ENCODE data around the gene OR8J1.

DNA sequence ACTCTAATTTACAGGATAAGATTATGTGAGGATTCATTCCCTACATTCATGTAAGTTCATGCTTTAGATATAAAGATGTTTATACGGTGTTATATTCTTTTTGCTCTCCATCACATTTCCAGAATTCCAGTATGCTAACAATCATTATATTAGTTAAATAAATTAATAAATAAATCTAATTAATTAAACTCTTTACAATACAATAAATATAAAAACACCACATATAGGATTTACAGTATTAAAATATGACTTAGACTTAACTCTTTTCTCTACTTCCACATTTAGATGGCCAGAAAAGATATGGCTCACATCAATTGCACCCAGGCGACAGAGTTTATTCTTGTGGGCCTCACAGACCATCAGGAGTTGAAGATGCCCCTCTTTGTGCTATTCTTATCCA lies 21.2 kb downstream of the OR8J1 start, which contains the start of gene OR8U1:
- TF ChIP-seq, protein P1, sequence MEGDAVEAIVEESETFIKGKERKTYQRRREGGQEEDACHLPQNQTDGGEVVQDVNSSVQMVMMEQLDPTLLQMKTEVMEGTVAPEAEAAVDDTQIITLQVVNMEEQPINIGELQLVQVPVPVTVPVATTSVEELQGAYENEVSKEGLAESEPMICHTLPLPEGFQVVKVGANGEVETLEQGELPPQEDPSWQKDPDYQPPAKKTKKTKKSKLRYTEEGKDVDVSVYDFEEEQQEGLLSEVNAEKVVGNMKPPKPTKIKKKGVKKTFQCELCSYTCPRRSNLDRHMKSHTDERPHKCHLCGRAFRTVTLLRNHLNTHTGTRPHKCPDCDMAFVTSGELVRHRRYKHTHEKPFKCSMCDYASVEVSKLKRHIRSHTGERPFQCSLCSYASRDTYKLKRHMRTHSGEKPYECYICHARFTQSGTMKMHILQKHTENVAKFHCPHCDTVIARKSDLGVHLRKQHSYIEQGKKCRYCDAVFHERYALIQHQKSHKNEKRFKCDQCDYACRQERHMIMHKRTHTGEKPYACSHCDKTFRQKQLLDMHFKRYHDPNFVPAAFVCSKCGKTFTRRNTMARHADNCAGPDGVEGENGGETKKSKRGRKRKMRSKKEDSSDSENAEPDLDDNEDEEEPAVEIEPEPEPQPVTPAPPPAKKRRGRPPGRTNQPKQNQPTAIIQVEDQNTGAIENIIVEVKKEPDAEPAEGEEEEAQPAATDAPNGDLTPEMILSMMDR (IDR thresholded peaks at IDR 0.05; ENCODE audit: insufficient read depth, low read depth, low read length), result no peak
- TF ChIP-seq EZH2 (IDR thresholded peaks at IDR 0.05; ENCODE audit: insufficient read depth, low read length), result no peak

Measured in astrocyte (in vitro differentiated cells and primary cell).